SW480 (cell line): ENCODE results near the gene NHSL2.

Source experiments
- DNase-seq: peaks from one replicate; pipeline ENCODE4 v3.0.0-alpha.2; 2016; ENCODE audit warnings: low spot score

The NHSL2 gene

DNA sequence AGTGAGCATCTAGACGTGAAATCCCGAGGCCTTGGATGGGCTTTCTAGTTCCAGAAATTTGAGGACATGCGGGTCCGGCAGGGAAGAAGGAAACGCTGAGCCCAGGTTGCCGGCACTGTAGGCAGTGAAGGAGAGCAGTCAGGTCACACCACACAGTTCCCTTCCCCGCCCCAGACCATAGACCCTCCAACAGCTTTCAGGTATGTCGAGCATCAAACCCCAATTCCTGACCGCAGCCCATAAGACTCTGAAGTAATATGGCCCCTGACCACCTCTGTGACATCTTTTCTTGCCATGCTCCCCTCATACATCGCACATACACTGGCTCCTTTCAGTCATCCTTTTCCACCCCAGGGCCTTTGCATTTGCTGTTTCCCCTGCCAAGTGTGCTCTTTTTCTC, 198.0 kb downstream of the NHSL2 start:
- no peak for DNase-seq

DNA sequence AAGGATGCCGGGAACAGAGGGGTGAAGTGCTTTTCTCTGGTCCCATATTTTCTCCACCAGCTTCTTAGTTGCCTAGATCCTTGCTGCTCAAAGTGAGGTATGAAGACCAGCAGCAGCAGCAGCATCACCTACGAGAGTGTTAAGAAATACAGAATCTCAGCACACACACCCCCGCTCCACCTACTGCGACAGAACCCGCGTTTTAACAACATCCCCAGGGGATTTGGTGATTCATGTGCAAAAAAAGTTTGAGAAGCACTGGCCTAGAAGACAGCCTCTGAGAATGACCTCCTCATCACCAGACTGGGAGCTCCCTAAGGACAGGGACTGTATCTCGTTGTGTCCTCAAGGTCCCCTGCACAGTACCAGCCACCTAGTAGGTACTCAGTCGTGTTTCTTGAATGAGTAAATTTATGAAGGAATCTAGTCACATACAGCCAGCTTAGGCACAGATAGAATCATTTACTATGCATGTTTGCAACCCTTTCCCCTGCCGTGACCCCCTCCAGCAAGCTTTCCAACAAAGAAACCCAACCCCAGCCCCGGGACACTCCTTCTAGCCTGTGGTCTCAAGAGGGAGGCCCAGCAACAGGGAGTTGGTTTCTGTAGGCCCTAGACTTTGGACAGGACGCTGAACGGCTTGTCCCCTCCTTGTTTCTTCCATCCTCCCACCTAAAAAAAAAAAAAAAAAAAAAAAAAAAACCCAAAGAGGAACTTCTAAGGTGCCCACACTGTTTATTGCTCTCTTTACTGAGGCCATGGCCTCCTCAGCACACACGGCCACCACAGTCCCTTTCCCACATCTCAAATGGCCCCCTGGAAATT, 199.6 kb downstream of the NHSL2 start:
- no peak for DNase-seq

DNA sequence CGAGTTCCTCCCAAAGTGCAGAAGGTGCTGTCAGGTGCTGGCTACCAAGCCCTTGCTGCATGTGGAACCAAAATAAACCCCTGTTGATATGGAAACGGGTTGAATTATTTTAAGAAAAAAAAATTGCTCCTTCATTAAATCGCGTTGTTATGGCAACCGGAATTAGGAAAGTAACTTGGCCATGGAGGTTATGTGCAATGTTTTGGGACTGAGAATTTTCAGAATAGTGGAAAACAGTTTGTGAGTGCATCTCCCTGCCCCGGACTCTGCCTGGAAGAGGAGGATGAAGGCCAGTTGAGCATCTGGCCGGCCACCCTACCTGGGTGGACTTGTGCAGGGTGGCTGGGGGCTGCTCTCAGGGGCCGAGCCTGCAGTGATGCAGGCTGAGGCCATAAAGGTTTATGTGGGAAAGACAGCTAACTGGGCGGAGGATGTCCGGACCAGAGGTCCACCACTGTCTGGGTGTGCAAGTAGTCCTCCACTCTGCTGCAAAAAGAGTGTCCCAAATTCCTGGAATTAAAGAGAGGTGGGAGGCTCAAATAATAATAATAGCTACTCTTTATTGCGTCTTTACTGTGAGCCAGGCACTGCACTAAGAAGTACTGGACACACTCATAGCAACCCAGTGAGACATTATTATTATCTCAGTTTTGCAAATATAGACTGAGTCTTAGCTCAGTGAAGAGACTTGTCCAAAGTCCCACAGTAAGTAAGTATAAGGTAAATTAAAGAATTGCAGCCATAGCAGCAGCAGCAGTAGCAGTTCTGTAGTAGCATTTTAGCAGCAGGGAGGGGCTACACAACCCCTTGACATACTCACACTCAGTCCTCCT, 200.4 kb downstream of the NHSL2 start:
- DNase-seq: no peak

DNA sequence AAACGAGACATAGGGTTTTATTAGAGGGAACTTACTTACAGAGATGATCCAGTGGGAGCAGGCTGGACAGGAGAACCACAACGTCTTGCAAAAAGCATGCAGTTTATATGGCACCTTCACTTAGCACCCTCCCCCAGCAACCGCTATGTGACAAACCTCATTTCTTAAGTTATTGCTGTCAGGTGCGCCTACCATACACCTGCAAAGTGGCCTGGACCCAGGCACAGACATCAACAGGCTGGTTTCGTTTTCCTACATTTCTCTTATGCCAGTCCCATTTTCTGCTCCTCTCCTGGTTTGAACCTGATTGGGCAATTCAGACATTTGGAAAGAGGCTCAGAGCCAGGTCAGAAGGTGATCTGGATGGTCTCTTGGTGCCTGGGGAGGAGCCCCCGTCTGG, 202.8 kb downstream of the NHSL2 start:
- no peak for DNase-seq

DNA sequence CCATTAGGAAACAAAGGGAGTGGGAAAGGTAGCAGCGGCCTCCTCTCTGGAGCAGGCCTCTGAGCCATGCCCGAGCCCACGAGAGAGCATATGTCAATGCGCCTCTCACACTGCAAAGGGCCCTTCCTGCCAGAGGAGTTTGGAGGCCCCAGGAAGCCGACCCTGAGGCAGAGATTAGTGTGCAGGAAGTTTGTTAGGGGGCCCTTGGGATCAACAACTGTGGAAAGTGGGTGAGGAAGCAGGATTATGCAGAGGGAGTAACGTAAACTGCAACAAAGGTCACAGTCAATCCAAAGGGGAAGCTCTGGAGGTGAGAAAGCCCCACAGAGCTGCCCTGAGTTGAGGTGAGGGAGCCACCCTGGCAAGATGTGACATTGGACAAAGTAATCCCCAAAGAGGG, 203.7 kb downstream of the NHSL2 start:
- DNase-seq: no peak

DNA sequence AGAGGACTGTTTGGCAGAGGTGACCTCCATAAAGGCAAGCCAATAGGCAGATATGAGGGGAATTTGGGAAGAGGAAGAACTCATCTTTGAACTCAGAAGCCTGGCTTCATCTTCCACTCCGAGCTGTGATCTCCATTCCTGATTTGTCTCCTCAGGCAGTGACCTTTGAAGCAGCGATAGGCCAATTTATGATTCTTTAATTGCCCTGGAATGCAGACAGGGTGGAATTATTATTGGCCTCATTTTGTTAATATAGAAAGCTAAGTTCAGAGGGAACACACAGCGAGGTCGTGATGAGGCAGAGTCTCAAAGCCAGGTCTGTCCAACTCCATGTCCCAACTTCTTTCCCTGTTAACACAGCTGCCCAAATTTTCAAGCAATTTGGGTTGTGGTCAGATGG, 204.2 kb downstream of the NHSL2 start:
- DNase-seq: no peak

DNA sequence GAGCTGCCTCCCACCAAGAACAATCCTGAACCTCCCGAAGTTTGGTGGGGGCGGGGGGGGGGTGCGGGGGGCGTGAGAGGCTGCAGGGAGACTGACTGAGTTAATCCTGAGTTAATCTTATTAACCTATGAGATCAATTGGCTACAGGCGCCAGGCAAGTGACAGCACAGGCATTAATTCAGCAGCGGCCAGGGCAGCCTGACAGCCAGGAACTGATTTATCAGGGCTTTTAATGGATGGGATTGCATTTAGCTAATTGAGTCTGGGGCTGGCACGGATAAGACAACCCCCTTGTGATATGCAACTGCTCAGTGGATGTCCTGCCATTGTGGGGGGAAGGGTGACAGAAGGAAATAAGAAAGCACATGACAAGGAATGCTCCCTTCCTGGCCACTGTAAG, 204.7 kb downstream of the NHSL2 start:
- DNase-seq: no peak

DNA sequence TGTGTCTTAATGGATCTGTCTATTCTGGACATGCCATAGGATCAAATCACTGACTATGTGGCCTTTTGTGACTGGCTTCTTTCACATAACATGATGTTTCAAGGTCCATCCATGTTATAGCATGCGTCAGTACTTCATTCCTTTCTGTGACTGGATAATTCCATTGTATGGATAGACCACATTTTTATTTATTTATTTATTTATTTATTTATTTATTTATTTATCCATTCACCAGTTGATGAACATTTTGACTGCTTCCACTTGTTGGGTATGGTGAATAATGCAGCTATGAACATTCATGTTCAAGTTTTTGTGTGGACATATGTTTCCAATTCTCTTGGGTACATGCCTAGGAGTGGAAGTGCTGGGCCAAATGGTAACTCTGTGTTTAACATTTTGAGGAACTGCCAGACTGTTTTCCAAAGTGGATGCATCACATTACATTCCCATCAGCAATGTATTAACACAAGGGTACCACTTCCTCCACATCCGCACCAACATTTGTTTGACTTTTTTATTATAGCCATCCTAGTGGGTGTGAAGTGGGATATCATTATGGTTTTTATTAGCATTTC, 207.1 kb downstream of the NHSL2 start:
- no peak for DNase-seq

DNA sequence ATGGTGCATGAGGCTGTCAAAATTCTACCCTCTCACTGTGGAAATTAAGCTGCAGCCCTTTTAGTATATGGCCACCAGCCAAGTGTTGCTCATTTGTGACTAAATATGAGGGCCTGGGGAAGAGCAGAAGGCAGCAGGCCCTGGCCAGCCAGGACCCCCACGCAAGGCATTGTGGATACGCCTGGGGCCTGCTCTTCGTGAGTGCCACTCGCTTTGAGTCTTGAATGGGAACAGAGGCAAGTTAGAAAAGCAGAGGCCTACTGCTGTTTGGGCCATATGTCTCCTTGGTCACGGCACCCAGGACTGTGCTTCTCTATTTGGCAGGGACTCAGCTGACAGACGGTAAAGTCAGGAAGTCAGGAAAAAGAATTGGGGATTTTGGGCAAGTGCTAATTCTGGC, 210.2 kb downstream of the NHSL2 start:
- no peak for DNase-seq

DNA sequence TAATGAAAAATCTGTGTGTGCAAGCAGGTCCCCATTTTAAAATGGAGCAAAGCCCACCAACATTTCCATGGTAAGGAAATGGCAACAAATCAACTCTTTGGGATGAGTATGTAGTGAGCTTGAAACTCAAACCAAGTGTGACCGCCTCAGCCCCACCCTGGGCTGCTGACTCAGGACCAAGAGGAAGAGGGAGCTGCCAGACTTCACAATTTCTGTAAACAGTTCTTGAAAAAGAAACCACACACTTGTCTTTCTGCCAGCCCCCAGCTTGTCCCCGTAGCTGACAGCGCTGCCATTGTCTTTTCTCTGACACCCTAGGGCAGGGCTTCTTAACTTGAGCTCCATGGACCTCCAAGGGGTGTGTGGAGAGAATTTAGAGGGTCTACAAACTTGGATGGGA, 210.7 kb downstream of the NHSL2 start:
- peak; percentile 19 for DNase-seq

DNA sequence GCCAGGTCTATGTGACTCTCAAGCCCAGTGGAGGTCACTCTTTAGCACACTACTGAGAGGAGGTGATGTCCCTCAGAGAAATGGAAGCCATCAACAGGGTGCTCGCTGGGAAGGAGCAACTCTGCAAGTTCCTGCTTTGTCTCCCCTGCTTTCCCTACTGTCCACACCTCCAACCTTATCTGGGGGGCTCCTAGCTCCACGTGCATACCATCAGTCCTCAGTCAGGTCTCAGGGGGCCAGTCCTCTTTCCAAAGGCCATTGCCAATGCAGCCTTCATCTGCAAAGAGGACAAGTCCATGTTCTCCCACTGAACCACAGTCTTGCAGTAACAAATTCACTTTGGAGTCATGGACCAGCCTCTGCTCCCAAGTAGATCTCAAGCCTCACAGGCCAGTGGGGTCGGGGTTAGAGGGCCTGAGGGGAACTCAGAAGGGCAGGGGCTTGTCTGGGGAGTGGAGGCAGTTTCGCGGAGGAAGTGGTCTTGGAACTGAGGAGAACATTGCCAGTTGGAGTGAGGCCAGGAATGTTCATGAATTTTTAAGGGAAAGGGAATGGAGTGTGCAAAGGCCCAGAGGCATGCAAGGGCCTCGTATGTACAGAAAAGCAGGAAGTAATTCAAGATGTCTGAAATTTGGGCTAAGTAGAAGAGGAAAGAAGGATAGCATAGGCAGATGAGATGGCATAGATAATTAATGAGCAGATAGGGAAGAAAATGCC, 212.1 kb downstream of the NHSL2 start:
- no peak for DNase-seq

DNA sequence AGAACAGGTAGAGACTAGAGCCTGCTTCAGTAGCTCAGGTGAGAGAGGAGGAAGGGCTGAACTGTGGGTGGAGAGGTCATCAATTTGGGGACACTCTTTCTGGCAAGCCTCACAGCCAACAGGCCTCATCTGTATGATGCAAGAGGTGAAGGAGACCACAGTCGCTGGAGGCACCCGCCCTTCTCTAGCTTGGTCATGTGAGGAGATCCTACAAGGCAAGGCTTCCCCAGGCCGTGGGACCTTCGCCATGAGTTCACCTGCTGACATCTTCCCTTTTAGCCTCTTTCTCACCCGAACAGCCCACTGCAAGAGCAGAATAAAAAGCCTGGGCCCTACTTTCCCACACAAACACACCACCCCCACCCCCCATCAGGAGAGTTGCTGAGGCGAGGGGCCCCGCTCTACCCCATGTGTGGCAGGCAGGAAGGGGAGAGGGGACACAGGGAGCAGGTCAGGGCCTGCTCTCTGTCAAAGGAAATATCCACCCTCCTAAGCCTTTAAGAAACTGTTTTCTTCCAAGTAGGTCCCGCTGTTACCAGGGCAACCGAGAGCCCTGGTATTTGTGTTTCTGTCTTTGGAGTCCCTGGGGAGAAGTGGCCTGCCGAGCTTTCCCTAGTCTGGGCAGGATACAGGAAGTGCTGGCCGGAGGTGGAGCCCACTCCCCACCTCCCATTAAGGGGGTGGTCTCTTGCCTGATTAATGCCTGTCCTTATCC, 213.0 kb downstream of the NHSL2 start:
- DNase-seq: no peak

DNA sequence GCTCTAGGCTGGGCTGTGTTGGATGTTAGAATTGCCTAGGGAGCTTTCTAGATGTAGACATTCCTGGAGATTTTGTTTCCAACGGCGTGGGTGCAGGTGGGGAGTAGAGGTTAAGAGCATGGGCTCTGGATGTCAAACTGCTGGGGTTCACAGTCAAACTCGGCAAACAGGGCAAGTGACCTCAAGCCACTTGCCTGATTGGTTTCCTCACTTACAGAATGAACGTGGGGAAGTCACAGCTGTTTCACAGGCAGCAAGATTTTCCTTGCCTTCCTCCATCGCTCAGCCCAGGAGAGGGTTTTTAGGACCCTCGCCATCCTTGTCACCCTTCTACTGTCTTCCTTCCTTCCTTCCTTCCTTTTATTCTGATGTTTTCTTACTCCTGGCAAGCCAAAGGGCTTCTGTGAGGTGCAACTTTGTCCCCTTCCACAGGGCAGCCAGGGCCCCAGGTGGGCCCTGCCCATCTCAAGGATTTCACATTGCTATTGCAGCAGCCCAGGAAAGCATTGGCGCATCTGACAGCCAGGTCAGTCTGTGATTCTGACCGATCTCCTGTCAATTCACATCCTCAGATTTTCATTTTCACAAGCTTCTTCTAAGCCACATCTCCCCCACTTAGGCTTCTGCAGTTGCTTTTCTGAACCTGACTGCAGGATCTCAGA, 214.0 kb downstream of the NHSL2 start:
- no peak for DNase-seq

DNA sequence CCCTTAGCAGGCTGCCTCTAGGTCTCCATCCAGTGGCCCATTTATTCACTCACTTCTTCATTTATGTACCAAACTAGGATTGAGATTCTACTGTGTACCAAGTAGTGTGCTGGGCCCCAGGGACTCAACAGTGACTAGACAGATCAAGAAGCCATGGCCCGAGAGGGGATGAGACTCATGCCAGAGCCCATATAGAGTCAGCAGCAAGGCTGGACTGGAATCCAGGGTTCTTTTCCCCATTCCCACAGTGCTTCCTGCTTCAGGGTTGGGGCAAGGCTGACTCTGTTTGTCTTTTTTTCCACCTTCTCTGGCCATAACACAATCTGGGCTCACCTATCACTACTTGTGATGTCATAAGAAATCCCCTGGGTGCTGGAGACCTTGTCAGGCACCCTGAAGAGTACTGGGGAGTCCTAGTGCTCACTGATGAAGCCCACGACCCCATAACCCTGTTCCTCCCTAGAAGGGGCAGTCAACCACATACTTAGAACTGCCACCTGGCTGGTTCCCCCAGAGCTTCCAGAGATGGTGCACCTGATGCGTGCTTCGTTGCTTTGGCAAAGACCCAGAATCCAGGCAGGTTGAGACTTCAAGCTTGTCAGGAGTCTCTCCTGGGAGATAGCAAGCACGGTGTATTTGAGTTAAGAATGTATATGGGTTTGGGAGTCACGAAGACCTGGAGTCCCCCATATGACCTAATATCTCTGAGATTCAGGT, 214.8 kb downstream of the NHSL2 start:
- DNase-seq: no peak

DNA sequence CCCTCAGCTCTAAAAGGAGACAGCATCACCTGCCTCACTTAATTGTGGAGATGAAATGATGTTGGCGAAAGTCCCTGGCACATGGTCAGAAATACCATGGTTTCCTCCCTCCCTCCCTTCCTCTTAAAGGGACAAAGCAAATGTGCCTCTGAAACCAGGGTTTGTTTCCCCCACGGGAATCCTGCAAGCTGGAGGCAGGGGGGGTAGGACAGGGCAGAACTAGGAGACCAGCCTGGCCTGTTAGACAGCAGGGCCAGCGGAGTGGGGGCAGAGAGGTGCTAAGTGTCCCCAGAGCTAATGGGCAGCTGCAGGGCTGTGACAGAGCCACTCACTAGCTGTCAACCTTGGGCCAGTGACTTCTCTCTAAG, 215.4 kb downstream of the NHSL2 start:
- DNase-seq: no peak

DNA sequence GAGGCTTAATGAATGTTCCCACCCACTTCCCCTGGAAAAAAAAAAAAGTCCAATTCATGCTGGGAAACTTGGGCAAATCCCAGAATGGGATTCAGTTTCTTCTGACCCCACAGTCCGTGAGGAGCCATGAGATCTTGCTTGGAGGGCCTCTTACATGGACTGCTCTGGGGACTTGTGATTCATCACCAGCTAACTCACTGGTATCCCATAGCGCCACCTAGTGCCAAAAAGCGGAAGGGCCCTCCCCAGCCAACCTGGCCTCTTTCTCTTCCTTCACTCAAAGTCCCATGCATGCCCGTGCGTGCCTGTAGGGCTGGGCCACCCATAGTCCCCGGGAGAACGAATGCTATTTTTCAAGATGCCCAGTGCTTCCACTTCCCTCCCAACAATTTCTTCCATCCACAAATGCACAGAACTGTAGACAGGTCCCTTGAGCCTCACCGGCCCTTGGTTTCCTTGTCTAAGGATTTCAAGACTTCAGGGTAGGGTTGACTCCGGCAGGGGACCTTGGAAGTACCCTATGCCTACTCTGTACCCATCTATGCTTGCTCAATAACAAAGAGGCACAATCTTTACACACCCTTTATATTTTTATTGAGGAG, 216.0 kb downstream of the NHSL2 start:
- peak; percentile 76 for DNase-seq

DNA sequence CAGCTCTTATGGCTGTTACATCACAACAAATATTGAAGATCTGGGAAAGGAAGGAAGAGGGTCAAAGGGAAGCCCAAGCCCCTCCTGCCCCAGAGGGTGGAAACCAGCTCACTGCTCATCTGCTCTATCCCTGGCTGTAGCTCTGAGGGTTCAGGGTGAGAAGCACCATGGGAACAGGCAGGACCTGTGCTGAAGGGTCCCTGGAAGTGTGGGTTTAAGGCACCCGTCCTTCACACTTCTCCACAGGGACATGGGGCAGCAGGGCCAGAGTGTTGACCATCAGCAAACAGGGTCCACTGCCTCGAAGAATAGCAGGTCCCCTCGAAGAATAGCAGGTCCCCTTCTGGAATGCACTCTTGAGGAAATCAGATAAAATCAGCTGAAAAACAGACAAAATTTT, 216.7 kb downstream of the NHSL2 start:
- DNase-seq: no peak

DNA sequence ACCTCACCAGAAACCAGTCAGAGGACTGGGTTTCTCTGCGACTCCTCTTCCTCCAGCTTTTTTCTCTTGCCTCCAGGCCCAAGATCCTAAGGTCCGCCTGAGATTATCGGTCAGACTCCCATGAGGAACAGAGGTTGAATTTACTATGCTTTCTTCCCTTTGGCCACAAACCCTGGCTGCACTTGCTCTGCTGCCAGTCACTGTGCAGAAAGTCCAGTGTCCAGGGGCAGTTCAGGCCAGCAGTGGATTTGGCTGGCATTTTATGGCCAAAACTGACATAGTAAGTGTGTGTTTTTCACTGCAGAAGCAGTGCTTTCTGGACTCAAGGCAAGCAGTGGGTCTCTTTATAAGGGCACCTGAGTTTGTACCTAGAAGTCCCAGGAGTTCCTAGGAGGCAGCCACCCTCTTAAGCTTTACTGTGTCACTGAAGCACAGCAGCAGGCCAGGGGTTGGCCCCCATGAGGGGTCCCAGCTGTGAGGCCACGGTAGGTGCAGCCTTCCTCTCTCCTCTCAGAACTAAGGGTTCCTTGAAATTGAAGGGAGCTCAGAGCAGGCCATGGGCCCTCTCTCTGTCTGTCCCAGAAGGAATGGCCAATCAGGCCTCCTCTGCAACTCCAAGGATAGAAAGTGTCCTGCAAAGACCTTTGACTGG, 217.7 kb downstream of the NHSL2 start:
- no peak for DNase-seq

DNA sequence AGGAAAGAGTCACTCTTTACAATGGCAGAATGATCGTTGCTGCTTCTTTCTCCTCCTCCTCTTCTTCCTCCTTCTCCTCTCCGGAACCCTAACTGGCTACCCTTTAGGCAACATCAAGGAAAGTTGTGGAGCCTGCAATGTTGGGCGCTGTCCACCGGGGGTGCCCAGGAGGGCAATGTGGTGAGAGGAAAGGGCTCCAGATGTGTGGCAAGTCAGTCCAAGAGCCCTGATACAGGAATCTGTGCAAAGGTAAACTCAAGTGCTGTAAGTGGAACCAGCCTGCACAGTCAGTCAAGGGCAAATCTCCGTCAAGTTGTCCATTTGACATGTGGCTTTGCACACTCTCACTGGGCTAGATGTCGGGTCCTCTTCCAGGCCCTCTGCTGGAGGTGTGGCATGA, 218.2 kb downstream of the NHSL2 start:
- peak; percentile 20 for DNase-seq

DNA sequence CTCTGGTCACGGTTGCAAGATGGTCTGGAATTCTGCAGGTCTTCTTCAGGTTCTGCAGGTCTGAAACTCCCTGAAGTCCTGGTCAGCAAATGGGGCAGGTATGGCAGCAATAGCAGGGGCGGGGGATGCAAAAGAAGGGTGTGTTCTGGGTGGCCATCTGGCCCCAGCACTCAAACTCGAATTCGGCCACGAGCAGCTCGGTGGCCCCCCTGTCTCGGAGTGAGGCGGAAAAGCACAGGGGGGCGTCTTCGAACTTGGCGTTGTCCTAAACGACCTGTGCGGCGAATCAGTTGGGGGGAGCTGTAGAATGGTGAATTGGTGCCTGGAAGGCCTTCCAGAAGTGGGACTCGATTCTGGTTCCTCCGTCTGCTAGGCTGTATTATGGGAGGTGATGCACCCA, 219.0 kb downstream of the NHSL2 start:
- no peak for DNase-seq
